NCI-H128 (cell line): Measurements from ENCODE around the gene ARG2.

Experiments
- DNase-seq: peaks from one replicate; lab custom pipeline; 2025; ENCODE audit not compliant: unreplicated experiment; lab: John Stamatoyannopoulos, UW

ARG2 gene

DNA sequence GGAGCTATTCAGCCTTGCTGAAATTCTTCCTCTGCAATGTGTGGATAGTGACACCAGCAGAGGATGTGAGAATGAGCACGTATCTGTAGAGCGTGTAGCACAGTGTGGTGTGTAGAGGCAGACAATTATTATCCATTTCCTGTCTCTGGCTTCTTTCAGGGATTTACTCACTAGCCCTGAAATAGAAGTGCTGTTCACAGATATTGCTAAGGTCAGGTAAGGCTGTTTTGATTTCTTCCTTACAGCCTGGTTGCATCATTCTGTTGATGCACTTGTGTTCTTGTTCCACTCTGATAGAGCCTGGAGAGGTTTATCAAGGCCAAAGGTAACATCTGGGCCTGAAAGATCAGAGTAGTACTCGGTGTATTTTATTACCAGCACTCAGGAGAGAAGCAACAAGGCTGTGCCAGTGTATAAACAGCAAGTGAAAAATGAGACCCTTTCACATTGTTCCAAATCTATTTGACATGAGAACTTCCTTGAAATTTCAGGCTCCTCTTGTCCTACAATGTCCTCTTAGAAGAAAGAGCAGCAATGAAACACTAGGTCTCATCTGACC lies 16.7 kb downstream of the ARG2 start:
- peak; percentile 38 for DNase-seq

DNA sequence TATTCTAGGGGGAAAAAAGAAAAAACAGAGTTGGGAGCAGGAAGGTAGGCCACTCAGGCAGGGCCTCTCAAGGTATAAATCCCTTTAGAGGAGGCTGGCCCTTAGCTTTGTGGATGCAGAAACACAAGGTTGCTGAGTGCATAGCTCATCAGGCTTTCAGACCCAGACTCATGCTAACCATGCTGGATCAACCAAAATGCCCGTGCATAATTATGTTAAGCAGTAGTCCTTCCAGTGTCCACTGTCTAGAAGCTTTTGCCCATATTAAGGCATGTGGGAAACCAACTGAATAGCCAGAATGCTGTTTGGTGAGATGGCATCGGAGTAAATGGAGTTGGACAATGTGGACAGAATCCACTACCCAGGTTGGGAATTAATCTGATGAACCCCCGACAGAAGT lies 18.9 kb downstream of the ARG2 start:
- DNase-seq = no peak

- DNase-seq = no peak
Observed at GRCh38 chr14:67641480-67641879, 21.8 kb downstream of the ARG2 start.

GRCh38 chr14:67641902-67642749 lies 22.4 kb downstream of the ARG2 start:
- no peak for DNase-seq

DNA sequence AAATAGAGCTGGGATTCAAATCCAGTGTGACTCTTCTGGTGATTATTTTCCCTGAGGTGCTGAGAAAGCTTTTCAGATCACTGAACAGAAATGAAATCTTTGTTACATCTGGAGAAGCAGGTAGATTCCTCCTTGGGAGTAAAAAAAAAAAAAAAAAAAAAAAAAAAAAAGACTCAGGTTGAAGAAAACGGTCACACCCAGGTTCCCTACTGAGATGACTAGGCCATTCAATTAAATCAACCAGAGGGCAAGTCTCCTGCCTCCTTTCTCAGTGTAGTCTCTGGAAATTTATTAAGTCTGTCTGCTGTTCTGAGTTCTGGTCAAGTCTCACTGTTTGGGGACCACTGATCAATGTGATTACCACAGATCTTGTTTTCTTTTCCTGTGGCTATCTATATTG lies 24.0 kb downstream of the ARG2 start:
- DNase-seq = no peak

DNA sequence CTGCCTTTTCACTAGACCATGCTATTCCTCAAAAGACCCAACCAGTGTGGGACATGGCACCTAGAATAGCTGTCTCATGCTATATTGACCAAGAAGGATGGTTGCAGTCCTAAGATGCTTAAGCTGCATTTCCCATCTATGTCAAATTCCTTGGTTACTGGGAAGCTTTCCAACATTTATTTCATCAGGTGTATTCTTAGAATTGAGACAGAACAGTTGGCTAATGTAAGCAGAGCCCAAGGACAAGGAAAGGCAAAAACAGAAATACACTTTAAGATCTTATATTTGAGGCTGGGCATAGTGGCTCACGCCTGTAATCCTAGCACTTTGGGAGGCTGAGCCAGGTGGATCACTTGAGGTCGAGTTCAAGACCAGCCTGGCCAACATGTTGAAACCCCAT lies 24.7 kb downstream of the ARG2 start:
- no peak for DNase-seq

GRCh38 chr14:67645414-67645813 lies 25.7 kb downstream of the ARG2 start:
- DNase-seq = no peak

DNA sequence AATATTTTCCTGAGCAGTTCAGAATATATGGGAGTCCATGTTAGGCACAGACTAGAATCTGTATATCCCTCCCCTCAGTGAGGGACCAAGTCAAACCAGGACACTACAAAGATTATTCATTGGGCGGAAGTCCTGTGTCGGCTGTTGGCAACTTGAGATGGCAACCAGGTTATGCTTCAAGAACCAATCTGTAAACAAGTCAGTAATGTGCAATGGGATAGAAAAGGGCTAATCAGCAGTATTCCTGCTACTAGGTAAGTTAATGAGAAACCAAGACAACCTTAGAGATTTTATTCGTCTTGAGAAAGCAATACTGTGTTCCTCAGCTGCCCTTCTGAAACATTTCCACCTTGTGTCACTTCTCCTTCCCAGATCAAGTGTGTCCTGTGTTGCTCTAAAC lies 26.4 kb downstream of the ARG2 start:
- DNase-seq = no peak

GRCh38 chr14:67650151-67650550 lies 30.4 kb downstream of the ARG2 start:
- DNase-seq = no peak

DNA sequence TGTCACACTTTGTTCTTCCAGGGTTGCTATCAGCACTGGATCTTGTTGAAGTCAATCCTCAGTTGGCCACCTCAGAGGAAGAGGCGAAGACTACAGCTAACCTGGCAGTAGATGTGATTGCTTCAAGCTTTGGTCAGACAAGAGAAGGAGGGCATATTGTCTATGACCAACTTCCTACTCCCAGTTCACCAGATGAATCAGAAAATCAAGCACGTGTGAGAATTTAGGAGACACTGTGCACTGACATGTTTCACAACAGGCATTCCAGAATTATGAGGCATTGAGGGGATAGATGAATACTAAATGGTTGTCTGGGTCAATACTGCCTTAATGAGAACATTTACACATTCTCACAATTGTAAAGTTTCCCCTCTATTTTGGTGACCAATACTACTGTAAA lies 31.0 kb downstream of the ARG2 start:
- no peak for DNase-seq

DNA sequence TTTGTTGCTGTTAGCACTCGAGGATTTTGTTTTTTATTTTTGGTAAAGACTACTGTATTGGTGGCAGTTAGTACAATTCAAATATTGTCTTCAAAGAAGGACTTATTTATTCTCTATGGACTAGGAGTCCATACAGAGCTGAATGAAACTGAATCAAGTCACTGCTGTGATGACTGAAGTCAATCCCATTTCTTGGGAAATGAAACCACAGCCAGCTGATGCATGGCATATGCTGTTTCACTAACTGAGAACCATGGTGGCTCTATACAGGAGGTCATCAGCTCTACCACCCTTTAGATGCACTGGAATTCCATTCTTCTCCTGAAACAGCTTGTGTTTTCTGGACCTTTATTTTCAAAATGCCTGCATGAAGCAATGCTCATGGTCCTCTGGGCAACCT lies 32.5 kb downstream of the ARG2 start:
- DNase-seq = no peak

DNA sequence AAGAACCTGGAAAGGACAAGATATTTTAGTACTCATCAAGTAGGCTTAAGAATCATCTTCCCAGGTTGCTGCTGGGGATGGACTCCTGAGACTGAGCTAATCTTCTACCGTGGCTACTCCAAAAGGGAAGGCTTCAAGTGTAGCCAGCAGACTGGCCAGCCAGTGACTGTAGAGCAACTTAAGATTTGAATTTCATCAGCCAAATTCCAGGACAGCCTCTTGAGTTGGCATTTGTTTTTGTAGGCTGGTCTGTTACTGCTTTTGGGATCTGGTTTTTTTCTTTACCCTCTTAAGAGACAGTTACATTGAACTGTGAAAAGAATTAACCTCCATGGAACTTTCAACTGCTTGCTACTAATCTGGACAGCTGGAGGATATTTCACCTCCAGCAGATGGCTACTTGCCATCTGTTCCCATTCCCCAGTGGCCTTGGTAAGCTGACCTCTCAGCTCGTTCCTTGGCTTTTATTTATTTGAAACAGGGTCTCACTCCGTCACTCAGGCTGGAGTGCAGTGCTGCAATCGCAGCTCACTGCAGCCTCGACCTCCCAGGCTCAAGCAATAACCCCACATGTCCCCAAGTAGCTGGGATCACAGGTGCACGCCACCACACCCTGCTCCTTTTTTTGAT lies 34.0 kb downstream of the ARG2 start:
- no peak for DNase-seq

DNA sequence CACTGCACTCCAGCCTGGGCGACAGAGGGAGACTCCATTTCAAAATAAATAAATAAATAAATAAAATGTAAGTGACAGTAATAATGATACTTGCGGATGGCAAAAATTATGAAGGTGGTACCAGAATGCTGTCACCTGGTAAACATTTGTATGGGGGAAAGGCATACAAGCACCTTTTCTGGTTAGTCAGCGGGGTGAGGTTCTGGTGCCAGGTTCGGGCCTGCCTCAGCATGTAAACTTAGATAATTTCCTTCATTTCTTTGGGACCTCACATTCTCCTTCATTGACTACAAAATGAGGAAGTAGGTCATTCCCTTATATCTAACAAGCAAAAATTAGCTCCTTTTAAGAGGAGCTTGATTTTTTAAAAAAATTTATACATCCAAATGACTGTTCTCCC lies 43.9 kb downstream of the ARG2 start:
- no peak for DNase-seq

DNA sequence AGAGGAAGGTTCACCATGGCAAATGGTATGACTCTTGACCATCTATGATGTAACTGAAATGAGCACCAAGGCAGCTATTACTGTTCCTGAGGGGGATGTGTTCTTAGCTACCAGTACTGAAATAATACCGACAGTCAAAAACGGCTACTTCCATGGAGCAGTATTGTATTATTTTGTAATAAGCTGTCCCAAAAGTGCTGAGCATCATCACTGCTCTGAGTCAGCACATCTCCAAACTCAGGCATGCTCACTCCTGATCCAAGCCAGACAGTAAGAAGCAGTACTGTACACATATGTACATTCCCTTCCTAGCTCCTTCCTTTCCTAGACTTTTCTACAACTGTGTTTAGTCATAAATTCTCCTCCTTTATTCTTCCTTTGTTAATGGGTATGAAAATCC lies 46.1 kb downstream of the ARG2 start:
- no peak for DNase-seq

GRCh38 chr14:67666750-67667449 lies 47.2 kb downstream of the ARG2 start:
- no peak for DNase-seq

DNA sequence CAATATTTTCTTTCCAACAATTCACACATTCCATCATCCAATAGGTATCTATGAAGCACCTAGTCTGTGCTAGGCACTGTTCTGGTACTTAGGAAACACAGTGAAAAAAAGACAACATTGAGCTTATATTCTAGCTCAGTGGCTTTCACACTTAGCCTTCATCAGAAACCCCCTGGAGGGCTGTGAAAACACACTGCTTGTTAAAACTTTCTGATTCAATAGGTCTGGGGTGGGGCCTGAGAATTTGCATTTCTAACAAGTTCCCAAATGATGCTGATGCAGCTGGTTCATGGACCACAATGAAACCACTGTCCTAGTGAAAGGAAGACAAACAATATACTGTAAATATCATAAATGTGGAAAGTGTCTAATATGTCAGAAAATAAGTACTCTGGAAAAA lies 48.8 kb downstream of the ARG2 start:
- DNase-seq = no peak

- no peak for DNase-seq
Observed at GRCh38 chr14:67673451-67673850, 53.7 kb downstream of the ARG2 start.

GRCh38 chr14:67674139-67674479 lies 54.4 kb downstream of the ARG2 start:
- DNase-seq = peak; percentile 70

DNA sequence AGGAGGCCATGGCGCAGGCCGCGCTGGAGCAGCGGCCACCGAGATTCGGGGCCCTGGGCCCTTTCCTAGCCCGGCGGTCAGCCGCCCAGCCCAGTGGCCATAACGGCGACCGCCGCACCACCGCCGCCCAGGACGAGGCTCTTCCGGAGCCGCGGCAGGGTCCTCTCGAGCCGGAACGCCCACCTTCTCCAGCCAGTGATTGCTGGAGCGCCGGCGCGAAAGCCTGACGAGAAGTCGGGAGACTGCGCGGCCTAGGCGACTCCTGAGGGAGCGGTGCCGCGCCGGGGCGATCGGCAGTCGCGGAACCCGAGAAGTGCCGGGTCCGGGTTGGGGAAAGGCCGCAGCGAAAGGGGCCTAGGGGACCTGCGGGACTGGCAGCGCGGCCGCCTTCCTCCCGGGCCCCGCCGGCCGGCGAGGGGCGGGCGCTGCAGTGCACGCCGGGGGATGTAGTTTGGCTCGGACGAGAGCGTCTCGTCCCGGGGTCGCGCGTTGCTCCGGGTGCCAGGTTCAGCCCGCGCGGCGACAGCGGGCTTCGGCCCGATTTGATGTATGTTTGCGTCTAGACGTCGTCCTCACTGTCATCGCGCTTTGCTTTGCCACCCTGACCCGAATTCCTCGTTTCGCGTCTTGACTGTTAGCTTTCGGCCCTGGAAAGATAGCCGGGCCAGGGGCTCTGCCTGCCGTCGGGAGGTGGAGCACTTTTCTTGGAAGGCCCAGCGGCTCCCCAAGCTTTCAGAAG lies 54.9 kb downstream of the ARG2 start, which contains the start of gene VTI1B:
Gene VTI1B (minus strand): TSS at position 153 of the 739 bp plus-strand sequence. CDS start 143 bp downstream, at position 10.
- DNase-seq = peak; percentile 32

- no peak for DNase-seq
Observed at GRCh38 chr14:67675219-67675582, 55.5 kb downstream of the ARG2 start.

DNA sequence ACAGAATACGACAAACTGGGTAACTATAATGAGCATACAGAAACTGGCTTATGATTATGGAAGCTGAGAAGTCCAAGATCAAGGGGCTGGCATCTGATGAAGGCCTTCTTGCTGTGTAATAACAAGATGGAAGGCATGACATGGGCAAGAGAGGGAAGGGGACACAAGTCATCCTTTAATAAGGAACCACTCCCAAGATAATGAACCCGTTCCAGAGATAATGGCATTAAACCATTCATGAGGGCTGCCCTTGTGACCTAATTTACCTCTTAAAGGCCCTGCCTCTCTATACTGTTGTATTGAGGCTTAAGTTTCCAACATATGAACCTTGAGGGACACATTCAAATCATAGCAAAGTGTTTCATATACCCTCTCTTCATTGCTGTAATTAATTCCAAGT lies 59.3 kb downstream of the ARG2 start:
- no peak for DNase-seq
